DMS153 treated with DMSO at 0.1 percent for 48 hours (cell line): ENCODE data around the gene MAPKAPK3.
A peak's percentile ranks its signal among the peaks of the same experiment; 100 is the strongest.

ENCODE experiments used
- DNase-seq: peaks from one replicate; lab custom pipeline; 2025; ENCODE audit not compliant: unreplicated experiment; lab: John Stamatoyannopoulos, UW

Gene MAPKAPK3

DNA sequence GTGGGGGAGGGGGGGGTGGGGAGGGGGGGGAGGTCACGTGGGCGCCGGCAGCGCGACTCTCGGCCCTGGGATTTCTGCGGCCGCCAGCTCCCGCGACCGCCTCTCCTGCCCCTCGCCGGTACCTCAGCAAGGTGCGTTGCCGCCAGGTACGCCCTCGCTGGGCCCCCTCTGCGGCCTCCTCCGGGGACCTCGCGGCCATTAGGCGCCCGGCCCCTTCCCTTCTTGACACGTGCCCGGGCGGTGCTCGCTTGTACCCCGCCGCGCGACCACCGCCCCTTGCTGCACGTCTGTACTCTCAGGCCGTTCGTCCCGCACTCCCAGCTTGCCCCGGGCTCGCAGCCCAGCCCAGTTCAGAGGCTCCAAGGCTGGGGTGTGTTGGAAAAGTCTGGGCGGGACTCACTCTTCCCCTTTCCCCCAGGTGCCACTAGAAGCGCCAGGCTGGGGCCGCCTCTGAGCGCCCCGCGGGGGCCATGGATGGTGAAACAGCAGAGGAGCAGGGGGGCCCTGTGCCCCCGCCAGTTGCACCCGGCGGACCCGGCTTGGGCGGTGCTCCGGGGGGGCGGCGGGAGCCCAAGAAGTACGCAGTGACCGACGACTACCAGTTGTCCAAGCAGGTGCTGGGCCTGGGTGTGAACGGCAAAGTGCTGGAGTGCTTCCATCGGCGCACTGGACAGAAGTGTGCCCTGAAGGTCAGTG, at the start of gene MAPKAPK3:
MAPKAPK3 (plus strand) TSS at position 56 of the 696 bp plus-strand sequence; CDS start at position 471, 415 bp downstream.
- no peak for DNase-seq

DNA sequence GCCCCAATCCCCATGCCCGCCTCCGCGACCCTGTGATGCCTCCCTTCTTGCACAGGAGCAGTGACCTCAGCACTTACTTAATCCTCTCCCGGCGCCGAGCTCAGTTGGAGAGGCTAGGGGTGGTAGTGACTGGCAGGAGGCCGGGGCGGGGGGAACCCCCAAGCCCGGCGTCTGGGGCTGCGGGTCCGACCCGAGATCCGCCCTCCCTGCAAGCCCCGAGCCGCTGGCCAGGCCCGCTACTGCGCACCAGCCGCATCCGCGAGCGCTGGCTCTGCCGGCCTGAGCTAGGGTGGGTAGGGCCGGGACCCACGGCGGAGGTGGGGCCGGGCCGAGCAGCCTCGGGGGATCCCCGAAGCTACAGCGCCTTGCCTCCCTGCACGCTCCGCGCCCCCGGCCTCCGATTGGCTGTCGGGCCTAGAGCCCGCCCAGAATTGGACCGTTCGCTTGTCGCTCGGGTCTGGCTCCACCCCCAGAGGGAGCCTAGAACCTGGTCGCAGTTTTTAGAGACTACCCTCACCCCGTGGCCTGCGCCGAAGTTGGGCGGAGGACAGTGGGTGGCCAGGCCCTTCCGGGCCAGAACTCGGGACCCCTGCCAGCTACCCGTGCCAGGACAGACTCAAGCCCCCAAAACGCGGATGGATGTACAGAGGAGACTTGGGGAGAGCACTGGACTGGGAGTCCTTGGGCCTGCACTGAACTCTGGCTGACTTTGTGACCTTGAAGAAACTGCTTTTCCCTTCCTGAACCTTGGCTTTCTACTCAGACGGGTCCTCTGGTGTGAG, 49.4 kb upstream of the MAPKAPK3 start, which contains the start of gene C3orf18:
C3orf18 (minus strand) TSS at position 362 of the 782 bp plus-strand sequence. CDS start 2,048 bp downstream, outside the sequence.
- peak; percentile 12 for DNase-seq

DNA sequence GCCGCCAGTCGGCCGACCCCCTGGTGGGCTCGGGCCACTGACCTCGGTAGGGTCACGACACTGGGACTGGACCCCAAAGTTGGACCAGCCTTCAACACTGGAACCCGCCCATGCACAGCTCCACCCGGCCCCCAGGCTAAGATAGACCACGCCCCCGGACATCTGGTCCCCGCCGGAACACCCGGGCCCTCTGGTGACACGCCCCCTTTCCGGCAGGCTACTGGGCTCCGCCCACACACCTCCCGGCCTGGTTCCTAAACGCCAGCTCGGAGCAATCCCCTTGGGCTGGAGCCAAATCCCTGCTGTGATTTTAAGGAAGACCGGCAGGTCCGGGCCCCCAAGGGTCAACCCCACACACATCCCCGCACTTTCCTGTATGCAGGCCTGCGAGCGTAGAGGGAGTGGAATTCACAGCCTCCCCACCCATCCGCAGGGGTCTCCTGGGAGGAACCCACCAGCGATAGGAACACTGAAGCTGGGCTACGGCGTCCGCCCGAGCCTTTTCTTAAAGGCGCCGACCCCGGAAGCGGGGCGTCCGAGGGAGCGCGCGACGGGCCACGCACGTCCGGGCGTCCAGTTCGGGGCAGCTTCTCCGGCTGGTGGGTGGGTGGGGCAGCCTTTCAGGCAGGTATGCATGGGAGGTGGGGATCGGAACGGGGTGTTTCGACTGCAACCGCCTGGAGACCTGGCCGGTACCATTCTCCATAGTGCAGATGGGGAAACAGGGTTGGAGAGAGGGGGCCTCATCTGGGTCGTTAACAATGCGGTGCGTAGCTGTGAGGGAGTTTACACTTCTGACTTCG, 47.8 kb upstream of the MAPKAPK3 start, which contains the start of gene HEMK1:
HEMK1 (plus strand) TSS at position 576 of the 803 bp plus-strand sequence. CDS start 1,583 bp downstream, outside the sequence.
- DNase-seq: peak; percentile 53

- no peak for DNase-seq
Measured at GRCh38 chr3:50570508-50571279, 46.3 kb upstream of the MAPKAPK3 start.

DNA sequence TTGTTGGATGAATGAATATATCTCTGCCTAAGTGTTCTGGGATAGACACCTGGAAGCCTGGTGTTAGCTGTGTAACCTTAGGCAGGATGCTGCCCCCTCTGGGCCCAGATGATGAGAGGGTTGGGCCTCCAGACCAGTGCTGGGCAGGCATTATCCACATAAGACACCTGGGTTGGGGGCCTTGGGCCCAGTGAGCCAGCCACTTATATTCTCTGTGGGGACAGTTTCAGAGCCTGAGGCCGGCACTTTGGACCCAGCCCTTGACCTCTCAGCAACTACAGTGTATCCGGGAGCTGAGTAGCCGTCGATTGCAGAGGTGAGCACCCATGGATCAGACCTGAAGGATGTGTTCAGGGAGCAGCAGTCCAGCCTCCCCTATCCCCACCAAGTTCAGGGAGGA, 45.5 kb upstream of the MAPKAPK3 start:
- DNase-seq: no peak

DNA sequence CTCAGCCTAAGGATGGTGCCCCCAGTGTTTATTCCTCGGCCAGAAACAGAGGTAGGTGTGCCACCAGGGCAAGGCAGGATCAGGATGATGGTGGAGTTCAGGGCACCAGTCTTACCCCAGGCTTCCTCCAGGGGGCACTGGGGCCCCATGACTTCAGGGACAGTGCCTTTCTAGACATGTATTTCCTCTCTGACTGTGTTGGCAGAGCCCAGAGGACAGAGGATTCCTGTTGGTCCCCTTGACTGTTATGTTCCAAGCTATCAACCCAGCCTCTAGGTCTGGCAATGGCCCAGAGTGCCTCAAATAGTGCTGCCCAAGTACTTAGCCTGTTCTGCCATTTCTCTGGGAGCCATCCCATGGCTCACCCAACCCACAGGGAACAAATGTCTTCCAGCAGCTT, 44.8 kb upstream of the MAPKAPK3 start:
- peak; percentile 3 for DNase-seq

DNA sequence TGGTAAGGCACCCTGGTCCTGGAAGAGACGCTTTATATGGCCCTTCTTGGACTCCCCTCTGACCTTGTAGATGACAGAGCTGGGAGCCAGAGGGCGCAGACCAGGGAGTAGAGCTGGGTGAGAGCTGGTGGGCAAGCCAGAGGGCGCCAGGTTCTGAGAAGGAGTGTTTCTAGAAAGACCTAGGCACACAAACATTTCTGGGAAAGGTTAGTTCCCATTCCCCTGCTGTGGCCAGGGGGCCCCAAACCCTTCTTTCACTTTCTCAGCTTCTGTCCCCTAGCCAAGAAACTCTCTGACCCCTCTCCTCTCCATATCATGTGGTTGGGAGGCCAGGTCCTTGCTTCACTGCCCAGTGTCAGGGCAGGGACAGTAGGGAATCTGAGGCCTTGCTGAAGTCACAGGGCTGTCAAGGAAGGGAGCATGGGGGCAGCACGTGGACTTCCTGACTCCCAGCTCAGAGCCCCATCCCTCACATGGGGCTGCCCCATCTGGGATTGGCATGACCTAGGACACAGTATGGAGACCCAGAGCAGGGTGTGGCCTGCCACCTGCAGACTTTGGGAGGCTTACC, 44.1 kb upstream of the MAPKAPK3 start:
- no peak for DNase-seq

DNA sequence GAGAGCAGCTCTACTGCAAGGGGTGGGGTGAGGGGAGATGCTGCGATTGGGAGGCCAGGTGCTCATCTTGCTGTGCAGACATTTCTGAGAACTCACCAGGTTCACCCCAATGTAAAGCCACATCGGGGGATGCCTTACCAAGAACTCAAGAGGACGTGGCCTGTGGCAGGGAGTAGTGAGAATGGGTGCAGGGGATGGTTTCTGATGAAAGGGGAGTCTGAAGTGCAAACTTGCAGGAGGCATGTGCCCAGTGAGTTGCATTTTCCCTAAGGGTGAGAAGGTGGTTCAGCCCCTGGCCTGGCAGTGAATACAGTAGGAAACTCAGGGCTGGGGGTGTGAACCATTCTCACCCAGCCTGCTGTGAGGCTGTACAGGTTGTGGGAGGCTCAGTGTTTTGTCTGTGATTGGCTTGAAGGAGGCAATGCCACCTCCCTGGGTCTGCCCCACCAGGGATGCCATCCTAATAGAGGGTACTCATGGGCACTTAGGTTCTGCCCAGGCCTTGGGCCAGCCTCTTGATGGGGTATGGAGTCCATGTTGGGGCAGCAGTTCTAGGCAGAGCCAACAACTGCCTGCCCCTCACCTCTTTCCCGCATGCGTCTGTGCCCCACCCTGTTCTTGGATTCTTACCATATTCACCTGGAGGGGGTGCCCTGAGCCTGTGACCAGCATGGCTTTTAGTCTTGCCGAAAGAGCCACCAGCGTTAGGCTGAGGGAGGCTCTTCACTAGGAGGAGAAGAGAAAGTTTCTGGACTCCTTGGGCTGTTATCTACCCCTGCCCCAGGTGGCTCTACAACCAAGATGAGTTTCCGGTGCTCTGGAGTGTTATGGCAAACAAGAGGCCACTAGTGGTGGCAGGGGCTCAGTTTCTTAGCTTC, 43.1 kb upstream of the MAPKAPK3 start:
- no peak for DNase-seq

- no peak for DNase-seq
Measured at GRCh38 chr3:50574444-50574831, 42.5 kb upstream of the MAPKAPK3 start.

- no peak for DNase-seq
Measured at GRCh38 chr3:50575372-50575771, 41.6 kb upstream of the MAPKAPK3 start.

DNA sequence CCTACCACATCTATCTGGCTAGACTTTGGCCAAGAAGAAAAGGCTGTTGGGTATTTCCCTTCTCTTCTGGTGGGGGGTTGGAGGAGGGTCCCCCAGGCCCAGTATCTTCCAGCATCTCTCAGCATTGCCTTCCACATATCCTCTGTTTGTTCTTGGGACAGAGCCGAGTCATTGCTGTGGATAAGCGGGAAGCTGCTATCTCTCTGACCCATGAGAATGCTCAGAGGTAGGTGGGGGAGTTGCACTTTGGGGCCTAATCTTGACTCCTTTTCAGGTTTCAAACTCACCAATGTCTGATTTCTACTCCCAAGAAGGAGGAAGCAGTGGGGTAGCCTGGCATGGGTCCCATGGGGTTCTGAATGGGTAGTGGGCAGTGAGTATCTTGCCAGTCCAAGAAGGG, 39.6 kb upstream of the MAPKAPK3 start:
- DNase-seq: no peak

DNA sequence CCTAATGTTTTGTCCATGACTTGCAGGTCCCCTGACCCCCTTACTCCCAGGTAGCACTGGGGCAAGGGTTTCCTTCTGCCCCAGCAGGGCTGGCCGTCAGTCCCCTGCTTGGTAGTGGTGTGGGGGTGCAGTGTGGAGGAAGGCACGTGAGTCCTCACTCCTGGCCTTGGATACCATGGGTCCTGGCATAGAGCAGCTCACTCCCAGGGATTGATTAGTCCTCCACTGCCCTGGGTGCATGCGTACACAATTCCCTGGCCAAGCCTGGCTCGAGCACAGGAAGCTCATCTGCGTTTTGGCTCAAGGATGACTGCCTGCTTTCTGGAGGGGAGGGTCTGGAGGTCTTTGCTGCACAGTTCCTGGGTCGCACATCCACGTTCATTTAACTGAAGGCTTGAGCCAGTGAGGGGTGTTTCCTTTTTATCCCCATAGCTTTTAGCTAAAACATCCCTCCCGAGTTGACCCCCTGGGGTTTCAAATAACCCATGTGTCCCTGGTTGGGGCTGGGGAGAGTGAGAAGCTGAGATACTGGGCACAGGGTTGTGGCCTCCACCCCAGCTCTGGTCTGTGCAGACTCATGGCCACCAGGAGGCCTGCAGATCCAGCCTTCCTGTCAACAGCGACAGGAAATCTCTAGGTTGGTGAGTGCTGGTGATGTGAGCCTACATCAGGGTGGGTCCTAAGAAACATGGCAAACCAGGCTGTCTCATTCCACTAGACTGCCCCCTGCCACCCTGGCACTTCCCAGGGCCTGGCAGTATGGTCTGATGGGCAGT, 36.1 kb upstream of the MAPKAPK3 start:
- no peak for DNase-seq

DNA sequence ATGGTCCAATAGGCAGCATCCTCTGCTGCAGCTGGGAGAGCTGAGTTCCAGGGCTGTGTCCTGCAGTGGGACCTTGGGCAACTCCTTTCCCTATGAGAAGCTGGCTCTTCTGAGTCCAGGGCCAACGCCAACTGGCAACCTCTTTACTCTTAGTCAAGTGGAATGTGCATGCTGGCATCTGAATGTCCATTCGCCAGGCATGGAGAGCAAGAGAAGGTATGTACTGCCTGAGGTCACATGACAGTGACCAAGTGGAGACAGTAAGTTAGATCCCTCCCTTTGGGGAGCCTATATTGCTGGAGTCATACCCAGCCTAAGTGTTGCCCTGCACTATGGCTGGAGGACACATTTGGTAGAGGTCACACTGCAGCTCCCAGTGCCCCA, 35.5 kb upstream of the MAPKAPK3 start:
- no peak for DNase-seq

DNA sequence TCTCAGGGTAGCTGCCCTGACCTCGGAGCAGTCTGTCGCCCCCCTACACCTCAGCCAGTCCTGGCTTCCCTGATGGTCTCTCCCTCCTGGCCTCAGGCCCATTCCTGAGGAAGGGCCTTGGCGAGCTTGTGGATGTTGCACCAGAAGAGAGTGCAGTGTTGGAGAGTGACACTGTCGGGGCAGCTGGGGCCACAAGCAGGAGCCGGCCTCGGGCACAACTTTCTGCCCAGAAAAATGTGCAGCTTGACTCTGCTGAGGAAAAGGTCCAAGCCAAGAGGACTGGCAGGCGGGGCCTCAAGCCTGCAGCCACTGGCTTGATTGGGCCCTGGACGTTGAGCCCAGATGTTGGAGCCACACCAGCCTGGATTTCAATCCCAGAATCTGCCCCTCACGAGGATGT, 34.9 kb upstream of the MAPKAPK3 start:
- DNase-seq: no peak

DNA sequence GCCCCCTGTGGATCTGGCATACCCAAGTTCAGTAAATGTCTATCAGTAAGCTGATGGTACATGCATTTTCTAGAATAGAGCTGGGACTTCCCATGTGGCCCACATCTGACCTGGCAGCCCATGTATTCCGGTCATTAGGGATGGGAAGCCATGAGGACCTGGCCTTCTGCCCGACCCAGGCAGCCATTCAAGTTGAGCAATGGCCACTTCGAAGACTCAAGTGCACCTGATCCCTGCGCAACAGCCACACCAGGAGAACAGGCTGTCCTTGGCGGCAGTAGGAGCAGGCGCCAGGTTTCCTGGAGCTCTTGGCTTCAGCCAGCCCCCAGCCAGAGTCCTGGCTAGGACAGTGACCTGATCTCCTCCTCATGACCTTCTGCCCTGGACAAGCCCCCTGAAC, 33.1 kb upstream of the MAPKAPK3 start:
- no peak for DNase-seq

GRCh38 chr3:50584391-50584790, 32.6 kb upstream of the MAPKAPK3 start:
- DNase-seq: no peak

DNA sequence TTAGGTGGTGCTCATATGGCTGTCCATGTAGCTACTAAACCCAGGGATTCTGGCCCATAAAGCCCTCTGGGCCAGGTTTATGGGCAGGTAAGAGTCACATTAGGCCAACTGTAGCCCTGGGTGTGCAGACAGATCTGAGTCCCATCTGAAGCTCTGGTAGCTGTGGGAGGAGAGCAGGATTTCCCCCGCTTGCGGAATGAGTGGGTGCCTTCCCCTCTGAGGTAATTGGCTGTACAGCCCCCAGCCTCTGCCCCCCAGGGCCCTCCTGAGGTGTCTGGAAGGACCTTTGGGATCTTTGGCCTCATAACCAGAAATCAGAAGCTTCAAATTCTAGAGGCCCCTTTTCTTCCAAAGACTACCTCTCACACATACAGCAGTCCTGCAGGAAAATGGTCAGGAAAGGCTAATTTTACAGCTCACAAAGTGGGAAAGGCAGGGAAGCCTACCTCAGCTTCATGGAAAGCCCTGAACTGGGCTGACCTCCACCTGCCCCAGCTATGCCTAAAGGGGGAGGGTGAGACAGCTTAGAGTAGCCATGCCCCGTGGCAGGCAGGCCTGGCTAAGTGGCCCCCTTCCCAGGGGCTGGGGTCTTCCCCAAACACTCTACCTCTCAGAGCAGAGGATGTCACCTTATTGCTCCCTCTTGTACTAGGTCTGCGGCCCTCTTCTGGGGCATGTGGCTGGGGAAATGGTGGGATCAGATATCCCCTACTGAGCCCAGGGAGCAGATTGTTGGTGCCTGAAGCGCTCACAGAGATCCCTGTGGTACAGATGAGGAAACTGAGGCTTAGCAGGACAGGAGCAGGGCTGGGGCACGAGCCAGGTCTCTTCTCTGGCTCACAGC, 30.8 kb upstream of the MAPKAPK3 start:
- no peak for DNase-seq

GRCh38 chr3:50586763-50587070, 30.2 kb upstream of the MAPKAPK3 start:
- no peak for DNase-seq
